Kasumi-1 (cell line): ENCODE measurements around the gene AP3D1.

Source experiments
- DNase-seq, 2 experiments: peaks; one replicate each; lab custom pipeline; 2025; lab: John Stamatoyannopoulos, UW

AP3D1 gene

GRCh38 chr19:2180881-2181632 lies 29.7 kb upstream of the AP3D1 start:
- DNase-seq, result no peak

- no peak for DNase-seq
Observed at GRCh38 chr19:2180114-2180513, 28.7 kb upstream of the AP3D1 start.

- no peak for DNase-seq
Observed at GRCh38 chr19:2179095-2179494, 27.7 kb upstream of the AP3D1 start.

- no peak for DNase-seq
Observed at GRCh38 chr19:2176337-2176994, 25.1 kb upstream of the AP3D1 start.

- no peak for DNase-seq
Observed at GRCh38 chr19:2175742-2176141, 24.4 kb upstream of the AP3D1 start.

- DNase-seq, result no peak
Observed at GRCh38 chr19:2173767-2174577, 22.6 kb upstream of the AP3D1 start.

GRCh38 chr19:2173388-2173766 lies 22.0 kb upstream of the AP3D1 start:
- no peak for DNase-seq

GRCh38 chr19:2171349-2172145 lies 20.2 kb upstream of the AP3D1 start:
- DNase-seq, result no peak

- no peak for DNase-seq
Observed at GRCh38 chr19:2170987-2171348, 19.6 kb upstream of the AP3D1 start.

GRCh38 chr19:2170219-2170618 lies 18.9 kb upstream of the AP3D1 start:
- no peak for DNase-seq

GRCh38 chr19:2168619-2169424 lies 17.5 kb upstream of the AP3D1 start:
- DNase-seq, result peak; percentile 48 to 59

GRCh38 chr19:2167896-2168618 lies 16.7 kb upstream of the AP3D1 start:
- peak; percentile 88 to 91 for DNase-seq

- DNase-seq, result no peak
Observed at GRCh38 chr19:2166741-2167738, 15.7 kb upstream of the AP3D1 start.

- DNase-seq, result peak in 1 of 2 experiments; percentile 17
Observed at GRCh38 chr19:2164020-2164998, 12.9 kb upstream of the AP3D1 start.

- no peak for DNase-seq
Observed at GRCh38 chr19:2160379-2160778, 9.0 kb upstream of the AP3D1 start.

GRCh38 chr19:2157452-2157851 lies 6.1 kb upstream of the AP3D1 start:
- DNase-seq, result no peak

GRCh38 chr19:2154587-2155075 lies 3.3 kb upstream of the AP3D1 start:
- DNase-seq, result no peak

- no peak for DNase-seq
Observed at GRCh38 chr19:2150794-2151338, 500 bp downstream of the AP3D1 start.
